ENCODE data around the gene PARD3B. TPM values are rescaled to one million over a fixed set of nuclear protein-coding genes. Genes with fewer than 3 reads are reported as not detected.

The PARD3B gene
- total and polyA plus RNA-seq, 8 donors, result 1.8 to 42.6 (median 15.1) TPM

- intact Hi-C loops (cut with DNase I; ENCODE audit: low total_unique reads), result no loop called here
- no peaks in the 10 kb centered on the region for H3K9me3 ChIP-seq
- no peak overlapping the region for H3K4me3 ChIP-seq
- no peak for TF ChIP-seq POLR2AphosphoS5 (IDR thresholded peaks at IDR 0.05)
- TF ChIP-seq EP300 (IDR thresholded peaks at IDR 0.05), result no peak
- TF ChIP-seq, protein P1, sequence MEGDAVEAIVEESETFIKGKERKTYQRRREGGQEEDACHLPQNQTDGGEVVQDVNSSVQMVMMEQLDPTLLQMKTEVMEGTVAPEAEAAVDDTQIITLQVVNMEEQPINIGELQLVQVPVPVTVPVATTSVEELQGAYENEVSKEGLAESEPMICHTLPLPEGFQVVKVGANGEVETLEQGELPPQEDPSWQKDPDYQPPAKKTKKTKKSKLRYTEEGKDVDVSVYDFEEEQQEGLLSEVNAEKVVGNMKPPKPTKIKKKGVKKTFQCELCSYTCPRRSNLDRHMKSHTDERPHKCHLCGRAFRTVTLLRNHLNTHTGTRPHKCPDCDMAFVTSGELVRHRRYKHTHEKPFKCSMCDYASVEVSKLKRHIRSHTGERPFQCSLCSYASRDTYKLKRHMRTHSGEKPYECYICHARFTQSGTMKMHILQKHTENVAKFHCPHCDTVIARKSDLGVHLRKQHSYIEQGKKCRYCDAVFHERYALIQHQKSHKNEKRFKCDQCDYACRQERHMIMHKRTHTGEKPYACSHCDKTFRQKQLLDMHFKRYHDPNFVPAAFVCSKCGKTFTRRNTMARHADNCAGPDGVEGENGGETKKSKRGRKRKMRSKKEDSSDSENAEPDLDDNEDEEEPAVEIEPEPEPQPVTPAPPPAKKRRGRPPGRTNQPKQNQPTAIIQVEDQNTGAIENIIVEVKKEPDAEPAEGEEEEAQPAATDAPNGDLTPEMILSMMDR (IDR thresholded peaks at IDR 0.05), result no peak
- no peak for DNase-seq
- no peaks in the 10 kb centered on the region for H3K27me3 ChIP-seq
- WGBS, 5 donors, result 79 to 95% (median 93%) methylated on average over 3 of the region's 3 CpGs
- no peaks in the 10 kb centered on the region for H3K36me3 ChIP-seq
- H3K4me1 ChIP-seq, result peaks cover 0 to 6% (median under 1%) of the 10 kb centered on the region in 4 donors
- no peak overlapping the region for H3K27ac ChIP-seq
Observed at GRCh38 chr2:205662206-205662965, 1117.1 kb downstream of the PARD3B start.

DNA sequence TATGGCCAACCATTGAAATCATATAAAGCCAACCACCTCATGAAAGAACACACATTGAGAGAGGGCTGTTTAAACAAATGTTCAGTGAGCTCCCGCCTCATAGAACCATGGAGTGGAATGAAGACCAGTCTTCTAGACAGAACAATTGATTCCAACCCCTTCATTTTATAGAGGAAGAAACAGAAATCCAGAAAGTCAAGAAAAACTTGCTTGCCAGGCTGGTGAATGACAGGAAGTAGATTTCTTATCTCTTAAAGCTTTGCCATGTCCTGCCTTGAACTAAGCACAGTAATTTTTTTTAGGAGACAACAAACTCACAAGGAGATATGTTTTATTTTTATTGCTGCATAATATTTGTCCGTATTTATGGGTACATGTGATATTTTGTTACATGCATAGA is 1120.5 kb downstream of the PARD3B start:
- Histone ChIP-seq H3K4me1 (peaks cover 0 to 4% (median 0%) of the 10 kb centered on the region in 4 donors), H3K36me3 (no peaks in the 10 kb centered on the region), H3K27me3 (no peaks in the 10 kb centered on the region), H3K27ac (no peak overlapping the region), H3K9me3 (no peaks in the 10 kb centered on the region), H3K4me3 (no peak overlapping the region)
- DNase-seq, result no peak
- TF ChIP-seq POLR2AphosphoS5 (IDR thresholded peaks at IDR 0.05), result no peak
- no peak for TF ChIP-seq POLR2A (IDR thresholded peaks at IDR 0.05)
- TF ChIP-seq, protein P1 (IDR thresholded peaks at IDR 0.05), result no peak
- no peak for TF ChIP-seq EP300 (IDR thresholded peaks at IDR 0.05)
- WGBS, 5 donors, result 63 to 79% (median 72%) methylated on average over 2 of the region's 2 CpGs
- intact Hi-C loops (cut with DNase I; ENCODE audit: low total_unique reads), result no loop called here

Small RNA genes lying within 50 kb of the gene (small RNA-seq; reads per million reads assigned to genes)
- gene AC008171.1, result 0 reads per million in 4 donors

Data from stomach (tissue), 9 donors.